B cell (primary cell): Measurements from ENCODE around the gene RAB25.

Source experiments
- EZH2 ChIP-seq: IDR thresholded peaks from 2 replicates; pipeline ENCODE4 v1.6.1; 2012; ENCODE audit warnings: borderline replicate concordance, low read depth, mild to moderate bottlenecking, moderate library complexity, low read length; ENCODE audit not compliant: insufficient read depth, poor library complexity, severe bottlenecking
- TF ChIP-seq, protein P1 (sequence below): fragments of 200-600 bp; IDR thresholded peaks from one replicate; pipeline ENCODE4 v1.8.0; 2022; ENCODE audit warnings: antibody characterized with exemption, mild to moderate bottlenecking

DNA sequence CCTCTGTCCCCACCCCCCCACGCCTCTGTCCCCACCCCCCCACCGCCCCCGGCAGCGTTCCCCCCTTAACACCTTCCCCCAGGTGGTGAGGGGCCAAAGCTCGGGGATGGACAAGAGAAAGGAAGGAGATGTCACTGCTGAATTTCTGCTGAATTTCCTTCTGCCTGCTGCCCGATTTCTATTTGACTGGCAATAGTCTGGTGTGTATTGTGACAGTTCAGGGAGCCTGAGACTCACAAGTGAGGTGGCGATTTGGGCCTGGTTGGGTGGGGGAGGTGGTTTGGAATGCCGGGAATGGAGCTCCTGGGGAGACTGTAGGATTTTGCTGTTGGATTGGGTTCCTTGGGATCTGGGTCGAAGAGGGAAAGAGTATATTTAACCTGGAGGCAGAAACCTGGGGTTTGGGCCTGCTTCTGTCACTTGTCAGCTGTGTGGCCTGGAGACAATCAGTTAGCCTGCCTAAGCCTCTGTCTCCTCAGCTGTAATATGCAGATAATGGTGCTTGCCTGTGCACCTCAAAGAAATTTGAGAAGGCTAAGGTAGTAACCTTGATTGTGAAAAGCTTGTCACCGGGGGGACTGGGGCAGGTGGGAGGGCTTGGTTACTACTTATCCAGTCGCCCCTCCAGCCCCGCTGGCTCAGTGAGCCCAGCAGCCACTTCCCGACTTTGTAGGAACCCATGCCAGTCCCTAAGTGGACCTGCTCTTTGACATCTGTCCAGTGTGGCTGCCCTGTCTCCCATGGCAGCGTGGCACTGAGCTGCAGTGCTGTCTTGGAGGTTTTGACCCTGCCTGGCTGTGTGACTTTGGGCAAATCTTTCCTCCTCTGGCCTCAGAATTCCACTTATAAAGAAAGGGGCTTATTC lies 45.9 kb downstream of the RAB25 start:
- TF ChIP-seq, protein P1, sequence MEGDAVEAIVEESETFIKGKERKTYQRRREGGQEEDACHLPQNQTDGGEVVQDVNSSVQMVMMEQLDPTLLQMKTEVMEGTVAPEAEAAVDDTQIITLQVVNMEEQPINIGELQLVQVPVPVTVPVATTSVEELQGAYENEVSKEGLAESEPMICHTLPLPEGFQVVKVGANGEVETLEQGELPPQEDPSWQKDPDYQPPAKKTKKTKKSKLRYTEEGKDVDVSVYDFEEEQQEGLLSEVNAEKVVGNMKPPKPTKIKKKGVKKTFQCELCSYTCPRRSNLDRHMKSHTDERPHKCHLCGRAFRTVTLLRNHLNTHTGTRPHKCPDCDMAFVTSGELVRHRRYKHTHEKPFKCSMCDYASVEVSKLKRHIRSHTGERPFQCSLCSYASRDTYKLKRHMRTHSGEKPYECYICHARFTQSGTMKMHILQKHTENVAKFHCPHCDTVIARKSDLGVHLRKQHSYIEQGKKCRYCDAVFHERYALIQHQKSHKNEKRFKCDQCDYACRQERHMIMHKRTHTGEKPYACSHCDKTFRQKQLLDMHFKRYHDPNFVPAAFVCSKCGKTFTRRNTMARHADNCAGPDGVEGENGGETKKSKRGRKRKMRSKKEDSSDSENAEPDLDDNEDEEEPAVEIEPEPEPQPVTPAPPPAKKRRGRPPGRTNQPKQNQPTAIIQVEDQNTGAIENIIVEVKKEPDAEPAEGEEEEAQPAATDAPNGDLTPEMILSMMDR = no peak
- no peak for TF ChIP-seq EZH2
